Activated naive CD4-positive, alpha-beta T cell treated with anti-CD3 and anti-CD28 coated beads, Interleukin-2, amount 50 U/mL, for 72 hours (primary cell): ENCODE results near the gene NR3C2. TPM values are rescaled to one million over a fixed set of nuclear protein-coding genes. Genes with fewer than 3 reads are reported as not detected.

Experiments
- ATAC-seq, 2 donors: fragments of 150-1000 bp; cut with Tn5 transposase; 2 replicates each; pipeline ENCODE4 v1.10.0; 2021; ENCODE audit warnings: mild to moderate bottlenecking in 2 of 2, moderate library complexity in 2 of 2
- DNase-seq, 2 donors: peaks; one replicate each; pipeline ENCODE4 v3.0.0; 2021 to 2022; ENCODE audit warnings: low spot score in 2 of 2
- H3K27ac Mint-ChIP-seq, 2 donors: one replicate each; pipeline ENCODE4 v1.8.0; 2022; ENCODE audit warnings: mild to moderate bottlenecking in 2 of 2, mixed read lengths in 2 of 2
- H3K36me3 Mint-ChIP-seq, 2 donors: one replicate each; pipeline ENCODE4 v1.8.0; 2022; ENCODE audit warnings: mixed read lengths in 2 of 2
- H3K9me3 Mint-ChIP-seq, 2 donors: one replicate each; pipeline ENCODE4 v1.8.0; 2022; ENCODE audit warnings: mixed read lengths in 2 of 2
- total RNA-seq, 2 donors: library from RNA; stranded (reverse); gene quantifications; one replicate each; pipeline ENCODE4 v1.2.3, GENCODE V29; 2022

The NR3C2 gene
- total RNA-seq, 2 donors from 2014 or later = 6.0 to 7.1 TPM

- Mint-ChIP-seq H3K27ac (peak overlapping the region in 1 of 2 donors; percentile 41), H3K36me3 (no peaks in the 10 kb centered on the region)
These were observed 168.7 kb downstream of the NR3C2 start for GRCh38 chr4:148273501-148273986.

GRCh38 chr4:148271166-148271565 lies 171.0 kb downstream of the NR3C2 start:
- ATAC-seq = no peak
- Mint-ChIP-seq H3K9me3 (peaks cover 0 to 6% of the 10 kb centered on the region in 2 donors), H3K27ac (no peak overlapping the region), H3K36me3 (peaks cover 0 to 7% of the 10 kb centered on the region in 2 donors)
- no peak for DNase-seq

More at GRCh38 chr4:148273501-148273986, 168.7 kb downstream of the NR3C2 start:
- DNase-seq = no peak
- peaks cover 0 to 6% of the 10 kb centered on the region in 2 donors for H3K9me3 Mint-ChIP-seq
- no peak for ATAC-seq

DNA sequence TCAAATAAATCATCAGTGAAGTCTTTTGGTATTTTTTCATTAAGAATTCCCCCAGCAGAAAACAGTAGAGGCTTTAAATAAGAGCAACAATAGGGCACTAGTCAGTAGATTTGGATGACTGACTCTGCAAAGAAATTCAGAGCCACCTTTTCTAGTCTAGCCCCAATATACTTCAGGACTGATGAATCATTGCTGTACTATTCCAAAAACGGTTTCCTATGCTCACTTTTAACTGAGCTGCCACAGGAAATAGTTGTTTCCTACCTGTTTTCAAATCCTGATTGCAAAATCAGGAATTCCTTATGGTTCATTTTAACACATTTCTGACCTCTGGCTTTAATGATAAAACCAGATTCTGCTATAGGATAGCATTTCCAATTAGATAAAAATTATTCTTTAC lies 171.6 kb downstream of the NR3C2 start:
- peaks cover 0 to 6% of the 10 kb centered on the region in 2 donors for H3K9me3 Mint-ChIP-seq
- H3K27ac Mint-ChIP-seq = no peak overlapping the region
- DNase-seq (no peak), ATAC-seq (no peak)
- H3K36me3 Mint-ChIP-seq = peaks cover 0 to 7% of the 10 kb centered on the region in 2 donors

DNA sequence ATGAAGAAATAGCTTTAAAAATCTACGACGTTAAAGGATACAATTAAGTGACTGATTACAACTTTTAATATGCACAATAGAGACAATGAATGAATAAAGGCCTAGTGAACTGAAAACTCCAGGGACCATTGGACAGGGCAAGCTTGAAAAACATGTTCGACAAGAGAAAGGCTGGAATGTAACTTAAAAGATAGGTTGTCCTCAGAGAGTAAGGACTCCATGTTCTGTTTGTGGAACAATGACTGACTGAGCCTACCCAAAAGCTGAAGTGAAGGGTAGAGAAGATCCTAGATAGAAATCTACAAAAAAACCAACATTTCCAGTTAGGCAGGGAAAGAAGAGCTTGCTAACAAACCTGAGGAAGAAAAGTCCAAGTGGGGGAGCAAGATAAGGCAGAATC lies 173.4 kb downstream of the NR3C2 start:
- DNase-seq (no peak), ATAC-seq (no peak)
- Mint-ChIP-seq H3K27ac (no peak overlapping the region), H3K36me3 (peaks cover 0 to 7% of the 10 kb centered on the region in 2 donors), H3K9me3 (peaks cover under 1 to 7% of the 10 kb centered on the region in 2 donors)

GRCh38 chr4:148266921-148267320 lies 175.3 kb downstream of the NR3C2 start:
- Mint-ChIP-seq H3K9me3 (peaks cover 10 to 18% of the 10 kb centered on the region in 2 donors), H3K27ac (no peak overlapping the region), H3K36me3 (peaks cover 0 to 7% of the 10 kb centered on the region in 2 donors)
- ATAC-seq = no peak
- no peak for DNase-seq

- Mint-ChIP-seq H3K27ac (no peak overlapping the region), H3K9me3 (peaks cover 12 to 18% of the 10 kb centered on the region in 2 donors), H3K36me3 (peaks cover 0 to 7% of the 10 kb centered on the region in 2 donors)
- DNase-seq (no peak), ATAC-seq (no peak)
These were observed 176.0 kb downstream of the NR3C2 start for GRCh38 chr4:148266240-148266639.

GRCh38 chr4:148265627-148266026 lies 176.6 kb downstream of the NR3C2 start:
- H3K27ac Mint-ChIP-seq = no peak overlapping the region
- ATAC-seq = no peak
- DNase-seq = no peak
- peaks cover 12 to 18% of the 10 kb centered on the region in 2 donors for H3K9me3 Mint-ChIP-seq
- peaks cover 0 to 7% of the 10 kb centered on the region in 2 donors for H3K36me3 Mint-ChIP-seq

GRCh38 chr4:148263802-148264201 lies 178.4 kb downstream of the NR3C2 start:
- no peak for ATAC-seq

DNA sequence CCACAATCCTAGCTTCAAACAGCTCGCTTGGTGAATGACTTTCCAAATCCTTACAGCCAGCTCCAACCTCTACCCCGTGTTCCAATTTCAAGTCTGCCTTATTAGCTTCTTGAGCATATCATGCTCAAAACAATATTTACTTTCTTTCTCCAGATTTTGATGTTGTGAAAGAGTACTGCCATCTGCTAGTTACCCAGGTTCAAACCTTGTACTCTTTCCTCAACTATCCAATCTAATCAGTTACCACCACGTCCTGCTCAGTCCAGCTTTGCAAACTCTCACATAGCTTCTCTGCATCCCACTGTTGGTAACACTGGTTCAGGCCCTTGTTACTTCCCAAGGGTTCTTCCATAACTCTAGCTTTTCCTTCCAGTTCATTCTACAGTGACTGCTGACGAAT lies 179.1 kb downstream of the NR3C2 start:
- Mint-ChIP-seq H3K36me3 (peaks cover 0 to 7% of the 10 kb centered on the region in 2 donors), H3K27ac (no peak overlapping the region), H3K9me3 (peaks cover 12 to 18% of the 10 kb centered on the region in 2 donors)
- DNase-seq (no peak), ATAC-seq (no peak)

More at GRCh38 chr4:148263802-148264201, 178.4 kb downstream of the NR3C2 start:
- Mint-ChIP-seq H3K27ac (no peak overlapping the region), H3K9me3 (peaks cover 12 to 18% of the 10 kb centered on the region in 2 donors), H3K36me3 (peaks cover 0 to 7% of the 10 kb centered on the region in 2 donors)
- DNase-seq = no peak

DNA sequence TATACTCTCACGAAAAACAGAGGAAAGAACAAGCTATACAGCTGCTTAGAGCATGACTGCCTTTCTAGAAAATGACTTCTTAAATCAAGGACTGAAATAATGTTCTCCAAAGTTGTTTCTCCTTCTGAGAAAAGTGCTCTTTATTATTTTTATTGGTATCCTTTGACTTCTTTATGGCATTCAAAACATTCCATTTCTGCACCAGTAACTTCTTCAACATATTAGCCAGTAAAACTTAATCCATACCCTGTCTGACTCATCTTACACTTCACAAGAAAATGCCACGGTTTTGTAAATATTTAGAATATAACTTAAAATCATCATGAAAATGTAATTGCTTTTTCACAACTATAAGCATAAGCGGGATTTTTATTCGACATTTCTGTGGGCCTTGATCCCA lies 180.4 kb downstream of the NR3C2 start:
- H3K27ac Mint-ChIP-seq = no peak overlapping the region
- H3K9me3 Mint-ChIP-seq = peaks cover 12 to 18% of the 10 kb centered on the region in 2 donors
- no peak for DNase-seq
- peaks cover 0 to 6% of the 10 kb centered on the region in 2 donors for H3K36me3 Mint-ChIP-seq
- no peak for ATAC-seq

DNA sequence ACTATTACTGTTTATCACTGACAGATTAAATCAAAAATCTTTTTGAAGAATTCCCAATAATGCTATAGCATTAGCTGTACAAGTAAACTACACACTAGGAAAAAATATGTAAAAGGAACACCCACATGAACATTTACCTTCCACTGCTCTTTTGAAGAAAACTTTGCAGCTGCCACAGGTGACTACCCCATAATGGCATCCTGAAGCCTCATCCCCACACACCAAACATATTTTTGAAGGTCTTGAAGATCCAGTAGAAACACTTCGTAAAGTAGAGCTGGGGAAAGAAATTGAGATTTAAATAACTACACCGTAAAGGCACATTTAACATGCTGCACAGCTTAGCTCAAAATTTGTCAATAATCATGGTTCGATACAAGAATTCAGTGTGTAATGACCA lies 182.4 kb downstream of the NR3C2 start:
- no peak for DNase-seq
- Mint-ChIP-seq H3K36me3 (peaks cover 0 to 6% of the 10 kb centered on the region in 2 donors), H3K9me3 (peaks cover 12 to 18% of the 10 kb centered on the region in 2 donors), H3K27ac (no peak overlapping the region)
- ATAC-seq = no peak

- no peak for ATAC-seq
- Mint-ChIP-seq H3K27ac (no peak overlapping the region), H3K36me3 (peaks cover 0 to 13% of the 10 kb centered on the region in 2 donors), H3K9me3 (peaks cover 9 to 17% of the 10 kb centered on the region in 2 donors)
- no peak for DNase-seq
These were observed 183.7 kb downstream of the NR3C2 start for GRCh38 chr4:148258535-148258934.

- Mint-ChIP-seq H3K9me3 (peaks cover 0 to 5% of the 10 kb centered on the region in 2 donors), H3K36me3 (peaks cover 0 to 13% of the 10 kb centered on the region in 2 donors), H3K27ac (no peak overlapping the region)
- DNase-seq (no peak), ATAC-seq (no peak)
These were observed 186.9 kb downstream of the NR3C2 start for GRCh38 chr4:148255344-148255720.

- Mint-ChIP-seq H3K36me3 (peaks cover 0 to 13% of the 10 kb centered on the region in 2 donors), H3K9me3 (peaks cover 0 to 5% of the 10 kb centered on the region in 2 donors), H3K27ac (no peak overlapping the region)
- DNase-seq = no peak
- no peak for ATAC-seq
These were observed 187.4 kb downstream of the NR3C2 start for GRCh38 chr4:148254621-148255343.

GRCh38 chr4:148253768-148254167 lies 188.4 kb downstream of the NR3C2 start:
- peaks cover 0 to 13% of the 10 kb centered on the region in 2 donors for H3K36me3 Mint-ChIP-seq
- H3K9me3 Mint-ChIP-seq = peaks cover 0 to 5% of the 10 kb centered on the region in 2 donors
- H3K27ac Mint-ChIP-seq = no peak overlapping the region
- DNase-seq = no peak
- no peak for ATAC-seq

- Mint-ChIP-seq H3K36me3 (peaks cover 0 to 3% of the 10 kb centered on the region in 2 donors), H3K9me3 (peaks cover 0 to 3% of the 10 kb centered on the region in 2 donors), H3K27ac (no peak overlapping the region)
- DNase-seq = no peak
- no peak for ATAC-seq
These were observed 193.4 kb downstream of the NR3C2 start for GRCh38 chr4:148248824-148249223.

GRCh38 chr4:148245015-148245414 lies 197.2 kb downstream of the NR3C2 start:
- H3K36me3 Mint-ChIP-seq = no peaks in the 10 kb centered on the region
- H3K9me3 Mint-ChIP-seq = no peaks in the 10 kb centered on the region
- no peak overlapping the region for H3K27ac Mint-ChIP-seq
- DNase-seq (no peak), ATAC-seq (no peak)

DNA sequence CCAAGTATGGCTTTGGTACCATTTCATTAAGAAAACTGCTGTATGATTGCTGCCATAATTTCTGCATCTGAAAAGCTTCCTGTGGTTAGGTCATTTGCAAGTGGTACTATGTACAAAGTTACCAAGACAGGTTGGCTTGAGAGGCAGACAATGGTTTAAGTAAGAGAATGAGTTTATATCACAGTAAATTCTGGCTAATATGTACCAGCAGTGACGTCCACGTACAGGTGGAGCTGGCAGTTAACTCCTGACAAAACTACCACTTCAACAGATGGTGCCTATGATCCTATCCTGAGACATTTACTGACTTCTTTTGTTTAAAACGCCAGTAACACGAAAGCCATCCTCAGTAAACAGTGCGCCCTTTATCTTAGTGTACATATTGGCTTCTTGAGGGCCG lies 198.4 kb downstream of the NR3C2 start:
- Mint-ChIP-seq H3K27ac (no peak overlapping the region), H3K9me3 (no peaks in the 10 kb centered on the region), H3K36me3 (no peaks in the 10 kb centered on the region)
- DNase-seq (no peak), ATAC-seq (no peak)
